Measurements from ENCODE around the gene TMEM179. TPM values are rescaled to one million over a fixed set of nuclear protein-coding genes. Genes with fewer than 3 reads are reported as not detected.

The TMEM179 gene
- polyA plus RNA-seq, 1 donor from 2014 or later: 20.3 TPM

- no peaks in the 10 kb centered on the region for H4K20me1 ChIP-seq (ENCODE audit: insufficient read depth)
- H3K9me3 ChIP-seq (ENCODE audit: low read length): no peaks in the 10 kb centered on the region
- no peak overlapping the region for H3K9ac ChIP-seq (ENCODE audit: low read length)
- H3K36me3 ChIP-seq (ENCODE audit: insufficient read depth, low read length): no peaks in the 10 kb centered on the region
- no peak overlapping the region for H3K4me3 ChIP-seq (ENCODE audit: low read length)
- H3K4me2 ChIP-seq (ENCODE audit: low read length): no peak overlapping the region
- no peaks in the 10 kb centered on the region for H3K79me2 ChIP-seq (replicated peaks; ENCODE audit: insufficient read depth, low read length)
- H2AFZ ChIP-seq (ENCODE audit: low read depth, low read length): no peak overlapping the region
- no peaks in the 10 kb centered on the region for H3F3A ChIP-seq (ENCODE audit: insufficient read depth, low read length, poor library complexity, severe bottlenecking)
- TF ChIP-seq CTCF (IDR thresholded peaks at IDR 0.05; ENCODE audit: poor library complexity, severe bottlenecking): no peak
- TF ChIP-seq MXI1 (conservative IDR thresholded peaks at IDR 0.05; ENCODE audit: poor library complexity, severe bottlenecking): no peak
- no peak for TF ChIP-seq TAF1 (IDR thresholded peaks at IDR 0.05; ENCODE audit: low read depth)
- TF ChIP-seq, protein P1, sequence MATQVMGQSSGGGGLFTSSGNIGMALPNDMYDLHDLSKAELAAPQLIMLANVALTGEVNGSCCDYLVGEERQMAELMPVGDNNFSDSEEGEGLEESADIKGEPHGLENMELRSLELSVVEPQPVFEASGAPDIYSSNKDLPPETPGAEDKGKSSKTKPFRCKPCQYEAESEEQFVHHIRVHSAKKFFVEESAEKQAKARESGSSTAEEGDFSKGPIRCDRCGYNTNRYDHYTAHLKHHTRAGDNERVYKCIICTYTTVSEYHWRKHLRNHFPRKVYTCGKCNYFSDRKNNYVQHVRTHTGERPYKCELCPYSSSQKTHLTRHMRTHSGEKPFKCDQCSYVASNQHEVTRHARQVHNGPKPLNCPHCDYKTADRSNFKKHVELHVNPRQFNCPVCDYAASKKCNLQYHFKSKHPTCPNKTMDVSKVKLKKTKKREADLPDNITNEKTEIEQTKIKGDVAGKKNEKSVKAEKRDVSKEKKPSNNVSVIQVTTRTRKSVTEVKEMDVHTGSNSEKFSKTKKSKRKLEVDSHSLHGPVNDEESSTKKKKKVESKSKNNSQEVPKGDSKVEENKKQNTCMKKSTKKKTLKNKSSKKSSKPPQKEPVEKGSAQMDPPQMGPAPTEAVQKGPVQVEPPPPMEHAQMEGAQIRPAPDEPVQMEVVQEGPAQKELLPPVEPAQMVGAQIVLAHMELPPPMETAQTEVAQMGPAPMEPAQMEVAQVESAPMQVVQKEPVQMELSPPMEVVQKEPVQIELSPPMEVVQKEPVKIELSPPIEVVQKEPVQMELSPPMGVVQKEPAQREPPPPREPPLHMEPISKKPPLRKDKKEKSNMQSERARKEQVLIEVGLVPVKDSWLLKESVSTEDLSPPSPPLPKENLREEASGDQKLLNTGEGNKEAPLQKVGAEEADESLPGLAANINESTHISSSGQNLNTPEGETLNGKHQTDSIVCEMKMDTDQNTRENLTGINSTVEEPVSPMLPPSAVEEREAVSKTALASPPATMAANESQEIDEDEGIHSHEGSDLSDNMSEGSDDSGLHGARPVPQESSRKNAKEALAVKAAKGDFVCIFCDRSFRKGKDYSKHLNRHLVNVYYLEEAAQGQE (IDR thresholded peaks at IDR 0.05; ENCODE audit: borderline replicate concordance): no peak
- TF ChIP-seq EP300 (conservative IDR thresholded peaks at IDR 0.05; ENCODE audit: poor library complexity, severe bottlenecking): no peak
- TF ChIP-seq POLR2AphosphoS5 (IDR thresholded peaks at IDR 0.05): no peak
- no peak for TF ChIP-seq SMC3 (conservative IDR thresholded peaks at IDR 0.05; ENCODE audit: poor library complexity)
- no peak for TF ChIP-seq RAD21 (conservative IDR thresholded peaks at IDR 0.05)
- TF ChIP-seq EZH2 (IDR thresholded peaks at IDR 0.05; ENCODE audit: borderline replicate concordance, insufficient read depth, low read length, poor library complexity, severe bottlenecking): no peak
- no peaks in the 10 kb centered on the region for H3K9me2 ChIP-seq (ENCODE audit: insufficient read depth, low read length)
- H3K27me3 ChIP-seq (ENCODE audit: insufficient read depth, low read depth, low read length): no peaks in the 10 kb centered on the region
- H3K27ac ChIP-seq (ENCODE audit: low read length): no peak overlapping the region
These were observed 14.2 kb downstream of the TMEM179 start for GRCh38 chr14:104590240-104590965.

DNA sequence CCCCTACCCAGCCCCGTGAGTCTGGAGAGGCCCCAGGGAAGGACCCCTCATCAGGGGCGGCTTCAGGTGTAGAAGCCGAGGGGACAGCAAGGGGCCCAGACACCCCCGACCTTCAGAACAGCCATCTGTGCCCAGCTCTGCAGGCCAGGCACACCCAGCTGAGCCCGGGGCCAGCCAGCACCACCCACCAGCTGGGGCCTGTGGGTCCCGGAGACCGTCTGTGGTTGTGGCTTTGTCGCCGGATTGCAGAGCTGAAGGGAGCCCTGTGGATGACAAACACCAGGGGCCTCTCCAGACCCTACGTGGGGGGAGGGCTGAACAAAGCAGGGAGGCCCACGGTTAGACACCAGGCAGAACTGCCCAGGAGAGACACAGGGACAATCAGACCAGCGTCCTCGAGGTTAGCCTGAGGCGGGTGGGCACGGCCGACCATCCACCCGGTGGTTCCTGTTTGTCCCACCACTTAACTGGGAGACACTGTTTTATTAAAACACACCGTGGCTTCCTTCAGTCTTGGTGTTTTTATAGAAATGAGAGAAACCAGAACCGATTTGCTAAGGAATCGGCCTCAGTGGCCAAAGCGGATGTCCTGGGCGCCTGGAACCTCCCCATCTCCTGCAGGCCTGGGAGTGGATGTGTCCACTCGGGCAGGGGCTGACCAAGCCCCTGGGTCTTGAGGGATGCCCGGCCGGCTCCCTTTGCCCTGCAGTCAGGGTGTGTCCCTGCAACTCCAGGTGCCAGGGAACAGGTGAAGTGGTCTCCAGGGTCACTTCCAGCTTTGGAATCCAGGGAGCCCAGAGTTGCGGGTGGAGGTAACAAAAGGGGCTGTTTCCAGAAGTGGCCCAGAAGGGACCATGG is 15.0 kb downstream of the TMEM179 start:
- TF ChIP-seq MXI1 (conservative IDR thresholded peaks at IDR 0.05; ENCODE audit: poor library complexity, severe bottlenecking) (no peak), TAF1 (IDR thresholded peaks at IDR 0.05; ENCODE audit: low read depth) (no peak), RAD21 (conservative IDR thresholded peaks at IDR 0.05) (no peak), EZH2 (IDR thresholded peaks at IDR 0.05; ENCODE audit: borderline replicate concordance, insufficient read depth, low read length, poor library complexity, severe bottlenecking) (no peak), SMC3 (conservative IDR thresholded peaks at IDR 0.05; ENCODE audit: poor library complexity) (no peak)
- TF ChIP-seq, protein P1 (IDR thresholded peaks at IDR 0.05; ENCODE audit: borderline replicate concordance): no peak
- H3K9ac ChIP-seq (ENCODE audit: low read length): no peak overlapping the region
- H3K36me3 ChIP-seq (ENCODE audit: insufficient read depth, low read length): no peaks in the 10 kb centered on the region
- H2AFZ ChIP-seq (ENCODE audit: low read depth, low read length): no peak overlapping the region
- H3K9me3 ChIP-seq (ENCODE audit: low read length): no peaks in the 10 kb centered on the region
- no peaks in the 10 kb centered on the region for H3F3A ChIP-seq (ENCODE audit: insufficient read depth, low read length, poor library complexity, severe bottlenecking)
- H3K27me3 ChIP-seq (ENCODE audit: insufficient read depth, low read depth, low read length): no peaks in the 10 kb centered on the region
- H3K4me2 ChIP-seq (ENCODE audit: low read length): no peak overlapping the region
- no peaks in the 10 kb centered on the region for H4K20me1 ChIP-seq (ENCODE audit: insufficient read depth)
- no peaks in the 10 kb centered on the region for H3K79me2 ChIP-seq (replicated peaks; ENCODE audit: insufficient read depth, low read length)
- H3K27ac ChIP-seq (ENCODE audit: low read length): no peak overlapping the region
- H3K4me3 ChIP-seq (ENCODE audit: low read length): no peak overlapping the region
- H3K9me2 ChIP-seq (ENCODE audit: insufficient read depth, low read length): no peaks in the 10 kb centered on the region

Data from neural cell (in vitro differentiated cells).